Middle frontal gyrus (tissue), 1 donor: ENCODE data around the gene DPPA4.
"Not testable (repeated sequence)": the region's sequence is repeated elsewhere in the genome, so short reads cannot be mapped to it uniquely, and the experiment has no call there.

Experiments
- DNase-seq: peaks from one replicate; pipeline ENCODE4 v3.0.0-alpha.2; 2015; ENCODE audit warnings: low spot score; ENCODE audit errors: extremely low spot score

DPPA4 gene, protein sequence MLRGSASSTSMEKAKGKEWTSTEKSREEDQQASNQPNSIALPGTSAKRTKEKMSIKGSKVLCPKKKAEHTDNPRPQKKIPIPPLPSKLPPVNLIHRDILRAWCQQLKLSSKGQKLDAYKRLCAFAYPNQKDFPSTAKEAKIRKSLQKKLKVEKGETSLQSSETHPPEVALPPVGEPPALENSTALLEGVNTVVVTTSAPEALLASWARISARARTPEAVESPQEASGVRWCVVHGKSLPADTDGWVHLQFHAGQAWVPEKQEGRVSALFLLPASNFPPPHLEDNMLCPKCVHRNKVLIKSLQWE

DNA sequence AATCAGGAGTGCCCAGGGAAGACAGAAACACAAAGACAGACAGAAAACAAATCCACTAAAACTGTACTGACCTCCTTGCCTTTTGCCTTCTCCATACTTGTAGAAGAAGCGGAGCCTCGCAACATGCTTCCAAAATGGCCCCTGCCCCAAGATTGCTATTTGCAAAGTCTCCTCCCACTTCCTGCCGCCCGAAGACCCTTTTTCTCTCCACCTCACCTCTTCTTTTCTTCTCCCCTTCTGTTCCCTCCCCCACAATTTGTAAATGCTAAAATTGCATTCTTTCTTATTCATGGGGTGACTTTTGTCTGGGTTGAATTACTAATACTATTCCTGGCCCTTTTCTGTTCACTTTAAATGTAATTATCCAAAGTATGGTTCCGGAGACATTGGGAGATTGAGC lies at the start of gene DPPA4:
TSS of gene DPPA4 (minus strand) at position 154 of the 400 bp plus-strand sequence. CDS start at position 125, 29 bp downstream.
- DNase-seq: no peak

DNA sequence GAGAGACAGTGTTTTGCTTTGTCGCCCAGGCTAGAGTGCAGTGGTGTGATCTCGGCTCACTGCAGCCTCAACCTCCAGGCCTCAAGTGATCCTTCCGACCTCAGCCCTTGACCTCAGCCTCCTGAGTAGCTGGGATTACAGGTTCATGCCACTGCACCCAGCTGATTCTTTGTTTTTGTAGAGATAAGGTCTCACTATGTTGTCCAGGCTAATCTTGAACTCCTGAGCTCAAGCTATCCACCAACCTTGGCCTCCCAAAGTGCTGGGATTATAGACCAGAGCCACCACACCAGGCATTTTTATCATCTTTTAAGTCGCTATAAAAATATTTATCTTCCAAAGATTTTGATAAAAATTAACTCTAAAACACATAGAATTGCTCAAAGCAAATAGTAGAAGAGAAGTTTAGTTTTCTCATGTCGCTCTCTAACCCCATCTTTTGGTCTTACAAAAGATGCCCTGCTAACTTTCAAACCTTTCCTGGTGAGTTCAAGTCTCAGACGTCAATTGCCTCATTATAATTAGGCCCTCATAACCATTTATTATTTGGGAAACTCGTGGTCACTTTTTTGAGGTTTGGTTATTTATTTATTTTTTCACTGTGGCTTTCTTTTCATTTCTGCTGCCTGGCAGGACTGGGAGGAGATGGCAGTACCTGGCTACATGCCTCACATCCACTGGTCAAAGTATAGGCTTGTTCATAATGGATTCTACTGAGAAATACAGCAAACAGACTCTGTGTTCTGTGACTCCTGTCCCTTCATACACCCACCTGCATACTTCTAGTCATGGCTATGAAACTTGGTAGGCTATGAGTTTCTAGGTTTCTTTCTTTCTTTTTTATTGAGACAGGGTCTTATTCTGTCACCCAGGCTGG lies 48.3 kb upstream of the DPPA4 start:
- DNase-seq: no peak

DNA sequence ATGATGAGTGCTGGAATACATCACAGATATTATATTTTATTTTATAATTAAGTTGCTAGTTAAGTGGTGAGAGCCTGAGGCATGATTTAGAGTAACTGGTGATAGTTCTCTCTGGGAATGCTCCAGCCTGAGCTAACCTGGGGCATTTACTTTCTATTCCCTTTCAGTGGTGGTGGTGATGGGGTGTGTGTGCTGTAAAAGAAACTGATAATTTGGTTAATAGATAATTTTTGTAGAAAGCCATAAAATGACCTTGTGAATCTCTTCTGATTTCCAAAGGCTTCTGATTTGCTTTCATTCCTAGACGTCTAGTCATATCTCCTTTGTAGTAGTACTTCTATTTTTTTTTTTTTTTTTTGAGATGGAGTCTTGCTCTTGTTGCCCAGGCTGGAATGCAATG lies 46.8 kb upstream of the DPPA4 start:
- DNase-seq: no peak

DNA sequence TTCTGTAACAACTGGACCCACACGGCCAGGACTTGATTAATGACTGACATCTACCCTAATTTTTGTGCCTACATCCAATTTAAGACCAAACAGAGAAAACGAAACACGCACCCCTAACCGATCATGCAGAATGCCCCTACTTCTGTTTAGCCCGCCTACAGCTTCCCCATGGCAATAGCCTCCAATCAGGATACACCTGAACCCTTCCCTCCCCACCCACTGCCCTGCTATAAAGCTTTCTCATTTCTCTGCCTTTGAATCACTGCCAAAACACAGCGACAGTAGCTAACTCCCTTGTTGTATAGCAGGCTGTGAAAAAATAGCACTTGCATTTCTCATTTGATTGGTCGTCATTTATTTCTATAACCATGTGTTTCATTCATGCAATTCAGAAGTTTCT lies 45.2 kb upstream of the DPPA4 start:
- DNase-seq: no peak

DNA sequence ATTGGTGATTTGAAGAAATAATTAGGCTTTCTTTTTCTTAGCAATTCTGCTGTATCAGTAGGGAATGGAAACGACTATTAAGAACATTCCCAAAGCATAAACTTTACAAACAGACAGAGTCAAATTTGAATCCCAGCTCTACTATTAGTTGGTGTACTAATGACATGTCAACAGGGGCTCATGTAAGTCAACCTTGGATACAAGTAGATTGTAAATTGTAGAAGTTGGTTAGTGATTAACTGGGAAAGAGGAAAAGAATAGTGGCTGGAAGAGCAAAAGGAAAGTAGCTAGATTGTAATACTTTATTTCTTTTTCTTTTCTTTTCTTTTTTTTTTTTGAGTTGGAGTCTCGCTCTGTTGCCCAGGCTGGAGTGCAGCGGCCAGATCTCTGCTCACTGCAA lies 38.6 kb upstream of the DPPA4 start:
- no peak for DNase-seq

DNA sequence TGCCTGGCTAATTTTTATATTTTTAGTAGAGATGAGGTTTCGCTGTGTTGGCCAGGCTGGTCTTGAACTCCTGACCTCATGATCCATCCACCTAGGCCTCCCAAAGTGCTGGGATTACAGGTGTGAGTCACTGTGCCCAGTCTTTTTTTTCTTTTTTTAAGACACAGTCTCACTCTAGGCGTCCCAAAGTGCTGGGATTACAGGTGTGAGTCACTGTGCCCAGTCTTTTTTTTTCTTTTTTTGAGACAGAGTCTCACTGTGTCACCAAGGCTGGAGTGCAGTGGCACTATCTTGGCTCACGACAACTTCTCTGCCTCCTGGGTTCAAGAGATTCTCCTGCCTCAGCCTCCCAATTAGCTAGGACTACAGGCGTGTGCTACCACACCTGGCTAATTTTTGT lies 37.1 kb upstream of the DPPA4 start:
- DNase-seq: not testable (repeated sequence)

DNA sequence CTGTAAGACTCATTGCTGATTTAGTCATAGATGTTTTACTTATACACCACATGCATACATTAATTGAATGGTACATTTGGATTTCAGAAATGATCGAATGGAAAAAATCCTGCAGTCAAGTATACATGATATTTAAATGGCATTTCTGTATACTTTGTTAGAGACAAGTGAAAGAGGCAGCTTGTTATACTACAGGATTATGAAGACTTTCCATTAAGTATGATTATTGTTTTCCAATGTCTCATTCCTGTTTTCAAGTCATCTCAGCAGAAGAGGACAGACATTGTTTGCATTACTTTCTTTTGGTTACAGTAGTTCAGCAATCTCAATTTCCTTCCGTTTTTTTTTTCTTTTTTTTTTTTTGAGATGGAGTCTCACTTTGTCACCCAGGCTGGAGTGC lies 36.6 kb upstream of the DPPA4 start:
- DNase-seq: no peak

DNA sequence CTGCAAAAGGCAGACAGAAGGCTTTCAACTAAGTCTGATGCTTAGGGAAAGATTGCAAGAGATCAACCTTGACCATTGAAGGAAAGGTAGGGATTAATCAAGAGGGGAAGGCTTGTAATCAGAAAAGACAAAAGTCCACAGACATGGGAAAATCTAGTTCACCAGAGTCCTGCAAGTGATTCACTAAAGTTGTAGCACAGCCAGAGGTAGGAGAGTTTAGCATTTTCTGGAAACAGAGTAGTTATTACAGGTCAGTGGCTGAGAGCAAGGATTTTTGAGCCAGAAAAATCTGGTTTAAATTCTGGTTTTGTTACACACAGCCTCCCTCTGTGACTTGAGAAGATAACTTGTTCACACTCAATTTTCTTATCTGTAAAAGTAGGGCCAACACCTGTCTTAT lies 35.3 kb upstream of the DPPA4 start:
- no peak for DNase-seq

DNA sequence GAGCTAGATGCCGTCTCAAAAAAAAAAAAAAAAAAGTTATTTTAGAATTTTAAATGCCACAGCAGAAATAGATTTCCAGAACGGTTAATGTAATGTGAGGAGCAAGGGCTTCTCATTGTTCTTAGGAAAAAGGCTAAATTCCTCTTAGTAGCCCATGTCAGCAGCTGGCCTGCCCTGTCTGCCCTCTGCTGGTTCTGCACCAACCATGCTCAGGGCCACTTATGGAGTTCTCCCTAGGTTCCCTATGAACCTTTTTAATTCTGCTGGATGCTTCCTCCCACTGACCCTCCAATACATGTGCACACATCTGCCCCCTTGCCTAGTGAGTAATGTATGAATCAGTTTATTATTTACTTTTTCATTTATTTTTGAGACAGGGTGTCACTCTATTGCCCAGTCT lies 32.2 kb upstream of the DPPA4 start:
- no peak for DNase-seq

DNA sequence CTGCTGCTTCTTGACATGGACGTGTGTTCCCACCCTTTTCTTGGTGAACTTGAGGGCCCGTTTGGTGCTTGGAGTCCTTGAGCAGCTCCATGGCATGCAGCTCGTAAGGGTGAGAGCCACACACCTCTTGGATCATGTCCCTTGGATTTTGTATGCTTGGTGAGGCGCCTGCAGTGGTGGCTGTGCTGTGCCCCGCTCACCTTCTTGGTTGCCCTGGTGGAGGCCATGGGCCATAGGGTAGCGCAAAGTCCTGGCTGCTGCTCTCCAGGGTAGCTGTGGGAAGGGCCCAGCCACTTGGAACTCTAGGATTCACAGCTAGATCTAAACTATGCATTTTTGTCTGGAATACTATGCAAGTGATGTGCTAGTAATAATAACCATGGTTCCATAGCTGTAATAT lies 26.7 kb upstream of the DPPA4 start:
- DNase-seq: no peak

DNA sequence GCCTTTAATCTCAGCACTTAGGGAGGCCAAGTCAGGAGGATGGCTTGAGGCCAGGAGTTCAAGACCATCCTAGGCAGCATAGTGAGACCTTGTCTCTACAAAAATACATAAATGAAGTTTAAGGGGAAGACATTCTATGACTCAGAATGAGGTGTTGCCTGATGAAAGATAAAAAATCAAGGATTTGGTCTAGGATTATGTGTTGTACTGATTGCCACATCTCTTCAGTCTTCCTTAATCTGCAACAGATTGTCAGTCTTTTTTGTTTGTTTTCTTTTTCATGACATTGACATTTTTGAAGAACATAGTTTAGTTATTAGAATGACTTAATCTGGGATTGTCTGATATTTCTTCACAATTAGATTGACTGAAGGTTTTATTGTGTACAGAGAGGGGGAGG lies 26.3 kb upstream of the DPPA4 start:
- no peak for DNase-seq

DNA sequence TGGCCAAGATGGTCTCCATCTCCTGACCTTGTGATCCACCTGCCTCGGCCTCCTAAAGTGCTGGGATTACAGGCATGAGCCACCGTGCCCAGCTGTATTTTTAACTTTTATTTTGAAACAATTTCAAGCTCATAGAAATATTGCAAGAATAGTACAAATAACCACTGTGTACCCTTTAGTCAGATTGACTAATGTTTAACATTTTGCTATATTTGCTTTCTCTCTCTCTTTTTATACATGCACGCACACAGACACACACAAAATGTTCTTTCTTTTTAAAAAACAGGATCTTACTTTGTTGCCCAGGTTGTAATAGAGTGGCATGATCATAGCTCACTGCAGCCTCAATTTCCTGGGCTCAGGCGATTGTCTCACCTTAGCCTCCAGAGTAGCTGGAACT lies 25.5 kb upstream of the DPPA4 start:
- DNase-seq: no peak

DNA sequence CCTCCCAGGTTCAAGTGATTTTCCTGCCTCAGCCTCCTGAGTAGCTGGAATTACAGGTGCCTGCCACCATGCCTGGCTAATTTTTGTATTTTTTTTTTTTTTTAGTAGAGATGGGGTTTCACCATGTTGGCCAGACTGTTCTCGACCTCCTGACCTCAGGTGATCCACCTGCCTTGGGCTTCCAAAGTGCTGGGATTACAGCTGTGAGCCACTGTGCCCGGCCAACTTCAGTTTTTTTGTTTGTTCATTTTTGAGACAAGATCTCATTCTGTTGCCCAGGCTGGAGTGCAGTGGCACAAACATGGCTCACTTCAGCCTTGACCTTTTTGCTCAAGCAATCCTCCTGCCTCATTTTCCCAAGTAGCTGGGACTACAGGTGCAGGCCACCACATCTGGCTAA lies 21.5 kb upstream of the DPPA4 start:
- not testable (repeated sequence) for DNase-seq

DNA sequence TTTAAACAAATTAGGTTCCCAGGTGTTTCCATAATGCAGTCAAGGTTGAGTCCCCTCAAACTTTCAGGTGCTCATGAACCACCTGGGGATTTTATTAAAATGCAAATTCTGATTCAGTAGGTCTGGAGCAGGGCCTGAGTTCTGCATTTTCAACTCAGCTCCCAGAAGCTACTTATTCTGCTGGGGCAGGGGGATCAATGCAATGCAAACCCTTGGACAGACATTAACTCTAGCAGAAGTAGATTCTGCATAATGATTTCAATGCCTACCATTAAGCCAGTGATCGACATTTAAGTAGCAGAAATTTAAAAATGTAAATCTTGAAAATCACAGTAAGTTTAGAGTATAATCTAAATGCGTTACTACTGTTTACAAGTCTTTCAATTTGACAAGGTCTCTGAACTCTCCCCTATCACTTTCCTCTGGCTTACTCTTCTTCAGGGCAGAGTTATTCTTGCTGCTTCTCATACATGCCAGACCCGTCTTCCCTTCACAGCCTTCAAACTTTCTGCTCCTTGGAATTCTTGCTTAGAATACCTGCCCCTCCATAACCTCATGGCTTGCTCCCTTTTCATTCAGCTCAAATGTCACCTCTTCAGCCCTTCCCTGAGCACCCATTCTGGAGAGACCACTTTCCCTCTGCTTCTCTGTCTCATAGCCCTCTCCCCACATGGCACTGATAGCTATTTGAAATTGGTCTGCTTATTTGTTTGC lies 19.3 kb upstream of the DPPA4 start:
- DNase-seq: no peak

DNA sequence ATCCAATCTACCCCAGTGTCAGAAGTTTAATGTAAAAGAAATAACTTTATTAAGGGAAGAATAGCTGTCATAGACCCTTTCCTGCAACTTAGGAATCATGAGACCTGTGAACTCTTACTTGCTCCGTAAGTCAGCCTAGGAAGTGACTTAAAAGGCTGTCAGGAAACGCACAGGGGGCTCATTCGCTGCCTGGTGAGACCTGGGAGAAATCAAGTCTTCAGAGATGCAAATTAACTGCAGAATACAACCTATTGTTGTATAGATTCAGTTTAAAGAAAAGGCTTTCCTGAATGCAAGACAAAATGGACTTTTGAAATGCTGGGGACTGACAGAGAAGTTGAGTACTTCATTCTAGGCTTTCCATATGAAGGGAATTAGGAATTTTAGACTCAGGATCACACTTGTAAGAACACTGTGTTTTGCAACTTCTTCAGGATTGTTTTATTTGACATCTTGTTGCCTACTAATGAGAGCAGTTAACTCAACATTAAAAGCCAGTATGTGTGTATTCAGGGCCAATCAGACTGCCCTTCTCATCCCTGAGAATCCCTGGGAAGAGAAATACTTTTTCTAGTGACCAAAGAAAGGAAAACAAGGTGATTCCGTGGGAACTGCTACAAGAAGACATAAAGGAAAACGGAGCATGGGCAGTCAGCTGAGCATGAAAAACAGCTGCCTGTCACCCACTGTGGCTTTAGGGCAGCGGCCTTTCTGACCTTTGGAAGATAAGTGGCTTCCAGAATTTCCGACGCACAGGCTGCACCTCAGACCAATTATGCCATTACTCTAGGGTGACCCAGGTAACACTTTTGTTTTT lies 18.5 kb upstream of the DPPA4 start:
- no peak for DNase-seq

DNA sequence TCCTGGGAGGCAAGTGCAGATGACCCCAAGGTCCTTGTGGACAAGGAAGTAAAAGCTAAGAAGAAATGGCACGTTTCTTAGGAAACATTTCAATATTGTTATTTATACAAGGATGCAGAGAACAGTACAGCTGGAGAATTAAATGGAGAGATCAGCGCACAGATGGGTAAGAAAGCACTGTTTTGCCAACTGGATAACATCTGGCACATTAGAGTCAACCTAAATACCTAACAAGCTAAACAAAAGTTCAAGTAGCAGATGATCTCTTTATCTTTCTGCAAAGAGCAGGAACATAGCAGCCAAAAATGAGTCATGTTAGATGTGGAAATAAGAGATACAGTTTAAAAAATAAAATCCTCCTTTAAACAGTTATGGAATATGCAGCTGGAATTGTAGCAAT lies 15.7 kb upstream of the DPPA4 start:
- DNase-seq: no peak

DNA sequence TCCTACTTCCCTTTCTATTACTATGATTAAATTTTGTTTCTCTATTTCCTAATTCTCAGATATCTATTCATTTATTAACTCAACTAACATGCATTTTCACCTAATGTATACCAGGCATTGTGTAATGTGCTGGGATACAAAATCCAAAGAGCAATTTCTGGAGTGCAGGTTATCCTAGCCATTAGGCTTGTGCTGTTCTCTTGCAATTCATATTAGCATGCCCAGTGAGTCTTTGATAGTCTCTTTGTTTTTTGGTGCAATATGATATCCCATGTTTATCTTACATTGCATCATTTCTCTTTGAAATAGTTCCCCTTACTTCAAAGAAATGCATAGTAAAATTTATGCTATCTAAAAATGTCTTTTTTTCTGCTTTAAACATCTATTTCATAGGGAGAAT lies 13.9 kb upstream of the DPPA4 start:
- DNase-seq: no peak

DNA sequence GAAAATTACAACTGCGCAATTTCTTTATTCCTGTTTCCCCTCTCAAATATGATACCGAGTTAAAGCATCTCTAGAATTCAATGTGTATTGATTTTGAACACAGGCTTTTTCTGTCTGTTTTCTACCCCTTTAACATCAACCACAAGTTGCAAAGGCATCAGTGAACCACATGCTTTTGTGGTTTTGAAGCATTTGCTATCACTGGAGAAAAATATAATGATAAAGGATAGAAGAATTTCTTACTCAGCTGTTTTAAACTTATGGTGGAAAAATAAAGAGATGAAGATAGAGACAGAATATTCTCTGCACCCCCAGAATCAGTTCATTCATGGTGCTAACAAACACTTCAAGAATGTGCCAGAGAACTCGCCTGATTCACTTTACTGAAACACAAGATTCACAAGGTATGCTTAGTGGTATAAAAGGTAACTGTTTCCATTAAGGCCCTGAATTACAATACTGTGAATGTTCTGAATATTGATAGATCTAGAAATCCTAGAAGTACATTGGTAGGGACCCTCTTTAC lies 9.5 kb upstream of the DPPA4 start:
- DNase-seq: no peak

DNA sequence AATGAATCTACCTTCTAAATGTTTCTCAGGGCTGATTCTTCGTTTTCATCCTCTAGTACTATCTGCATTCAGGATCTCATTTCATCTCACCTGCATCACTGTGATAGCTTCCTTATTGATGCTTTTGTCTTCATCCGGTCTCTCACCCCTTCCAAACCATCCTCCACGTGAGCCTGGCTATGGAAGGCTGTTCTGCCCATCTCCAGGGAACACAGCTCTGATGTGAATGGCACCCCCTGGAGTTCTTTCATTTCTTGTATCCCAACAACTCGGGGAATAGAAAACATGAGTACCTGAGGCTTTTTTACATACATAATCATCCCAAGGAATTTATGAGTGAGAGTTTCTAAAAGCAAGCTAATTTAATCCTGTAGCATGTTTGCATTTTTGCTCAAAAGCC lies 8.8 kb upstream of the DPPA4 start:
- DNase-seq: no peak

DNA sequence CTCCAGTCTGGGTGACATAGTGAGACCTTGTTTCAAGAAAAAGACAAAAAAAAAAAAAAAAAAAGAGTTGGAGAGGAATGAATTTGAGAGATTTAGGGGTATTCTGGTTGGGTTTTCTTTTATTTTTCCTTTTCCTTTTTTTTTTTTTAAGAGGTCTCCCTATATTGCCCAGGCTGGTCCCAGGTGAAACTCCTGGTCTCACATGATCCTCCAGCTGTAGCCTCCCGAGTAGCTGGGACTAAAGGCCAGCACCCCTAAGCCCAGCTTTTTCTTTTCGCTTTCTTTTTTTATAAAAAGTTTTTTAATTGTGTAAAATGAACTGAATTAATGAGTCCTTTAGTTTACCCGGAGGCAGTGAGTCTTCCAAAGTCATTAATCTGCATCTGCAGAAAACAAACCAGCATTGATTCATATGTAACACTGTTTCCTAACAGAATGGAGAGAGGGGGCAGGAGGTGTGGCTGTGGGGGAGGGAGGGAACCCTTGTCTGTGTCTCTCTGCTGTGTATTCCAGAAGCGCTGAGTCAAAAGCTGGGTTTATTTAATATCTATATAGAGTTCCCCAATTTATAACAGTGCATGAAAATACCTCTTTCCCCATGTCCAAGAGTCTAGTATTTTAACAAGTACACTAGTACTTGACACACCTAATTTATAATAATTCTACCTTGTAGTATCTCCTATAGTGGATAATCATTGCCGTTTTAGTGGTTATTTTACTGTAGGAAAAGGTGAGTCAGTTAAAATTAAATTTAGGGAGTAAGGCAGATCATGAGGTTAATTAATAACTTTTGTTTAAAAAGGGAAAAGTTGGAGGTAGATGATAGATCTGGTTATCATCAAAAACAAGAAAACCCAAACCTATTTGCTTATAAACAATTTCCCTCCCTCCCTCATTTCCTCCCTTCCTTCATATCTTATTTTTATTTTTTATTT lies 2.6 kb upstream of the DPPA4 start:
- DNase-seq: no peak
